ENCODE results near the gene ZSWIM2.

GRCh38 chr2:186862869-186863709, 14.1 kb upstream of the ZSWIM2 start:
- peak; percentile 67 for TF ChIP-seq CTCF (IDR thresholded peaks at IDR 0.05; ENCODE audit: borderline replicate concordance, extremely low read depth, low read length, poor library complexity, severe bottlenecking)
- TF ChIP-seq EZH2 (IDR thresholded peaks at IDR 0.05; ENCODE audit: borderline replicate concordance, low read depth, low read length, severe bottlenecking): no peak
